Measurements from ENCODE around the gene KIF1B.

- TF ChIP-seq POLR2AphosphoS5 (IDR thresholded peaks at IDR 0.05; ENCODE audit: low read depth, low read length) (no peak), POLR2A (IDR thresholded peaks at IDR 0.05; ENCODE audit: low read depth, low read length) (no peak), POU2F2 (IDR thresholded peaks at IDR 0.05; ENCODE audit: low read depth, low read length) (no peak), SPI1 (IDR thresholded peaks at IDR 0.05; ENCODE audit: low read depth, low read length) (no peak)
Measured at GRCh38 chr1:10316752-10317151, 106.4 kb downstream of the KIF1B start.
